ENCODE results near the gene SFT2D2. TPM values are rescaled to one million over a fixed set of nuclear protein-coding genes. Genes with fewer than 3 reads are reported as not detected.
"Not testable (repeated sequence)": the region's sequence is repeated elsewhere in the genome, so short reads cannot be mapped to it uniquely, and the experiment has no call there.

Gene SFT2D2
- total RNA-seq, 1 donor from 2014 or later = 30.5 TPM

DNA sequence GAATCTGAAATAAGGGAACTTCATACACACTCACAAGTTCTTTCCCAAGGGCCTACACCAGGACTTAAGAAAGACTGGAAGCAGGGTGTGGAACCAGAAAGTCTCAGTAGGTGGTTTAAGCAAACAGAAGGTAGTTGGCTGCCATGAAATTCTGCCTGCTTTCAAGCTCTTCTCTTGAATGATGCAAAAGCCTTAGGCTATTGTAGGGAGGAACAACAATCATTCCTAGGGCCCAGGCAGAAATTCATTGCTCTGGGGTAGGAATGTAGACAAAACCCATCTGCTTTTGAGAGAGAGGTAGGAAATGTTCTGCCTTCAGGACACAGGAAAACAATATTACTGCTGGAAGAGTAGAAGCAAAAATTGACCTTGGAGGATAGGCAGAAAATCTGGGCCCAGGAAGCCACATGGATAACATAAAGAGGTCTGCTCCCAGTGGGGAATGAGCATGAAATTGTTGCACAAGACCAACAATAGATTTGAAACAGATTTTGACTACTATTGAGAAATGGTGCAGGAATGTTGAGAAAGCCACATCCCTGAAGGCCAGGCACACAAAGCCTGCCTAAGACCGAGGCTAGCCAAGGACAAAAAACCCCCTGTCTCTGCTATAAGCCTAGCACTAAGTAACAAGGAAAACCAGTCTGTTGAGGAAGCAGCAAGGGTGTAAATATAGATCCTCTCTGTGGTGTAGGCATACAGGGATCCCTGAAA is 22.7 kb upstream of the SFT2D2 start:
- Histone ChIP-seq H3K27me3 (no peaks in the 10 kb centered on the region), H3K4me3 (no peak overlapping the region), H3F3A (ENCODE audit: low read depth) (peaks cover 3% of the 10 kb centered on the region), H2AFZ (replicated peaks) (no peak overlapping the region), H3K36me3 (peaks cover 4% of the 10 kb centered on the region), H4K20me1 (ENCODE audit: low read depth) (no peaks in the 10 kb centered on the region), H3K9ac (no peak overlapping the region), H3K9me3 (ENCODE audit: low read depth) (no peaks in the 10 kb centered on the region), H3K27ac (no peak overlapping the region), H3K4me1 (no peaks in the 10 kb centered on the region), H3K4me2 (no peak overlapping the region), H3K79me2 (ENCODE audit: low read depth) (no peaks in the 10 kb centered on the region)
- TF ChIP-seq, protein P1, sequence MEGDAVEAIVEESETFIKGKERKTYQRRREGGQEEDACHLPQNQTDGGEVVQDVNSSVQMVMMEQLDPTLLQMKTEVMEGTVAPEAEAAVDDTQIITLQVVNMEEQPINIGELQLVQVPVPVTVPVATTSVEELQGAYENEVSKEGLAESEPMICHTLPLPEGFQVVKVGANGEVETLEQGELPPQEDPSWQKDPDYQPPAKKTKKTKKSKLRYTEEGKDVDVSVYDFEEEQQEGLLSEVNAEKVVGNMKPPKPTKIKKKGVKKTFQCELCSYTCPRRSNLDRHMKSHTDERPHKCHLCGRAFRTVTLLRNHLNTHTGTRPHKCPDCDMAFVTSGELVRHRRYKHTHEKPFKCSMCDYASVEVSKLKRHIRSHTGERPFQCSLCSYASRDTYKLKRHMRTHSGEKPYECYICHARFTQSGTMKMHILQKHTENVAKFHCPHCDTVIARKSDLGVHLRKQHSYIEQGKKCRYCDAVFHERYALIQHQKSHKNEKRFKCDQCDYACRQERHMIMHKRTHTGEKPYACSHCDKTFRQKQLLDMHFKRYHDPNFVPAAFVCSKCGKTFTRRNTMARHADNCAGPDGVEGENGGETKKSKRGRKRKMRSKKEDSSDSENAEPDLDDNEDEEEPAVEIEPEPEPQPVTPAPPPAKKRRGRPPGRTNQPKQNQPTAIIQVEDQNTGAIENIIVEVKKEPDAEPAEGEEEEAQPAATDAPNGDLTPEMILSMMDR (IDR thresholded peaks at IDR 0.05) = no peak
- no peak for TF ChIP-seq EZH2 (IDR thresholded peaks at IDR 0.05)
- peaks cover 14% of the 10 kb centered on the region for H3K36me3 Mint-ChIP-seq
- H3K27ac Mint-ChIP-seq = no peak overlapping the region
- no peak overlapping the region for H3K4me3 Mint-ChIP-seq
- no peak for DNase-seq (ENCODE audit: low spot score)
- no peaks in the 10 kb centered on the region for H3K4me1 Mint-ChIP-seq
- no peaks in the 10 kb centered on the region for H3K27me3 Mint-ChIP-seq (ENCODE audit: insufficient read depth, low read depth)
- peaks cover 13% of the 10 kb centered on the region for H3K9me3 Mint-ChIP-seq

DNA sequence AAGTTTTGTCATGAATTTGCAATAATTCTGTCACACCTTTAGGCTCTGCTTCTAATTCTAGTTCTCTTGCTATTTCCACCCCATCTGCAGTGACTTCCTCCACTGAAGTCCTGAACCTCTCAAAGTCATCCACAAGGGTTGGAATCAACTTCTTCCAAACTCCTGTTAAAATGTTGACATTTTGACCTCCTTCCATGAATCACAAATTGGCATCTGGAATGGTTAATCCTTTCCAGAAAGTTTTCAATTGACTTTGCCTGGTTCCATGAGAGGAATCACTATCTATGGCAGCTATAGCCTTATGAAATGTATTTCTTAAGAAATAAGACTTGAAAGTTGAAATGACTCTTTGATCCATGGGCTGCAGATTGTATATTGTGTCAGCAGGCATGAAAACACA is 19.7 kb upstream of the SFT2D2 start:
- Histone ChIP-seq H3K4me2 (no peak overlapping the region), H3K36me3 (no peaks in the 10 kb centered on the region), H3K4me3 (no peak overlapping the region), H3K4me1 (no peaks in the 10 kb centered on the region), H3F3A (ENCODE audit: low read depth) (no peaks in the 10 kb centered on the region), H4K20me1 (ENCODE audit: low read depth) (no peaks in the 10 kb centered on the region), H3K27me3 (no peaks in the 10 kb centered on the region), H3K27ac (no peak overlapping the region), H3K79me2 (ENCODE audit: low read depth) (no peaks in the 10 kb centered on the region), H3K9me3 (ENCODE audit: low read depth) (no peaks in the 10 kb centered on the region), H2AFZ (replicated peaks) (no peak overlapping the region), H3K9ac (no peak overlapping the region)
- Mint-ChIP-seq H3K9me3 (peaks cover 17% of the 10 kb centered on the region), H3K4me3 (no peak overlapping the region), H3K27ac (no peak overlapping the region), H3K4me1 (no peaks in the 10 kb centered on the region), H3K27me3 (ENCODE audit: insufficient read depth, low read depth) (peaks cover 2% of the 10 kb centered on the region), H3K36me3 (peaks cover 15% of the 10 kb centered on the region)
- TF ChIP-seq EZH2phosphoT487 (IDR thresholded peaks at IDR 0.05) (no peak), EZH2 (IDR thresholded peaks at IDR 0.05) (no peak)
- TF ChIP-seq, protein P1 (IDR thresholded peaks at IDR 0.05) = no peak
- DNase-seq (ENCODE audit: low spot score) = no peak

DNA sequence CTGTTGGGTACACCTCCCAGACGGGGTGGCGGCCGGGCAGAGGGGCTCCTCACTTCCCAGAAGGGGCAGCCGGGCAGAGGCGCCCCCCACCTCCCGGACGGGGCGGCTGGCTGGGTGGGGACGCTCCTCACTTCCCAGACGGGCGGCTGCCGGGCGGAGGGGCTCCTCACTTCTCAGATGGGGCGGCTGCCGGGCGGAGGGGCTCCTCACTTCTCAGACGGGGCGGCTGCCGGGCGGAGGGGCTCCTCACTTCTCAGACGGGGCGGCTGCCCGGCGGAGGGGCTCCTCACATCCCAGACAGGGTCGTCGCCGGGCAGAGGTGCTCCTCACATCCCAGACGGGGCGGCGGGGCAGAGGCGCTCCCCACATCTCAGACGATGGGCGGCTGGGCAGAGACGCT is 18.1 kb upstream of the SFT2D2 start:
- peaks cover 22% of the 10 kb centered on the region for H3K9me3 Mint-ChIP-seq
- not testable (repeated sequence) for H3K4me2 ChIP-seq; H3K36me3 ChIP-seq; H3K9ac ChIP-seq; H3K79me2 ChIP-seq (ENCODE audit: low read depth); H4K20me1 ChIP-seq (ENCODE audit: low read depth); H3F3A ChIP-seq (ENCODE audit: low read depth); H3K27me3 ChIP-seq; H3K27ac ChIP-seq; H3K27me3 Mint-ChIP-seq (ENCODE audit: insufficient read depth, low read depth); H3K4me1 Mint-ChIP-seq; H3K27ac Mint-ChIP-seq; H3K9me3 ChIP-seq (ENCODE audit: low read depth); DNase-seq (ENCODE audit: low spot score); H3K4me1 ChIP-seq; H3K4me3 Mint-ChIP-seq; H2AFZ ChIP-seq (replicated peaks); H3K4me3 ChIP-seq
- peaks cover 15% of the 10 kb centered on the region for H3K36me3 Mint-ChIP-seq

DNA sequence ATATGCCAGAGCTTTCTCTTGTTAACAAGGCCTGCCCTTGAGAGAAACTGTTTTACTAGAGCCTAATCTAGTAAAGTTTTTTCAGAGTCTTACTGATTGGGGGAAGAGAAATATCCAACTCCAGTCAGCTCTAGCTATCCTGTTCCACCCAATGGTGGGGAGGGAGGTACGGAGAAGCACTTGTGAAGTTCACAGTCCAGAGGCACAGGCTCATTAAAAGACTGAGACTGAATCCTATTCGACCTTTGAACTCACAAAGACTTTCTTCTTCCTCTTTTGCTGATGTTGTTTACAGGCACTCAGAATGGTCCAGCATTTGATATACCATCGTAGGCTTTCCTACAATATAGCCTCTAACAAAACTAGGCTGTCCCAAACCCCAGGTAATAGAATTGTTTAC is 15.5 kb upstream of the SFT2D2 start:
- H4K20me1 ChIP-seq (ENCODE audit: low read depth) = no peaks in the 10 kb centered on the region
- H3K27me3 ChIP-seq = no peaks in the 10 kb centered on the region
- Mint-ChIP-seq H3K27ac (no peak overlapping the region), H3K36me3 (peaks cover 7% of the 10 kb centered on the region), H3K9me3 (peaks cover 17% of the 10 kb centered on the region), H3K4me1 (no peaks in the 10 kb centered on the region), H3K4me3 (no peak overlapping the region), H3K27me3 (ENCODE audit: insufficient read depth, low read depth) (peaks cover 4% of the 10 kb centered on the region)
- TF ChIP-seq, protein P1 (IDR thresholded peaks at IDR 0.05) = no peak
- TF ChIP-seq EZH2phosphoT487 (IDR thresholded peaks at IDR 0.05) (no peak), EZH2 (IDR thresholded peaks at IDR 0.05) (no peak)
- no peaks in the 10 kb centered on the region for H3K9me3 ChIP-seq (ENCODE audit: low read depth)
- no peaks in the 10 kb centered on the region for H3K79me2 ChIP-seq (ENCODE audit: low read depth)
- H3K4me3 ChIP-seq = no peak overlapping the region
- no peaks in the 10 kb centered on the region for H3K4me1 ChIP-seq
- H3K27ac ChIP-seq = no peak overlapping the region
- no peak overlapping the region for H3K9ac ChIP-seq
- H3K4me2 ChIP-seq = no peak overlapping the region
- DNase-seq (ENCODE audit: low spot score) = no peak
- no peak overlapping the region for H2AFZ ChIP-seq (replicated peaks)
- H3F3A ChIP-seq (ENCODE audit: low read depth) = no peaks in the 10 kb centered on the region
- H3K36me3 ChIP-seq = no peaks in the 10 kb centered on the region

All from neural progenitor cell (in vitro differentiated cells).